ENCODE measurements around the gene PCSK4.

DNA sequence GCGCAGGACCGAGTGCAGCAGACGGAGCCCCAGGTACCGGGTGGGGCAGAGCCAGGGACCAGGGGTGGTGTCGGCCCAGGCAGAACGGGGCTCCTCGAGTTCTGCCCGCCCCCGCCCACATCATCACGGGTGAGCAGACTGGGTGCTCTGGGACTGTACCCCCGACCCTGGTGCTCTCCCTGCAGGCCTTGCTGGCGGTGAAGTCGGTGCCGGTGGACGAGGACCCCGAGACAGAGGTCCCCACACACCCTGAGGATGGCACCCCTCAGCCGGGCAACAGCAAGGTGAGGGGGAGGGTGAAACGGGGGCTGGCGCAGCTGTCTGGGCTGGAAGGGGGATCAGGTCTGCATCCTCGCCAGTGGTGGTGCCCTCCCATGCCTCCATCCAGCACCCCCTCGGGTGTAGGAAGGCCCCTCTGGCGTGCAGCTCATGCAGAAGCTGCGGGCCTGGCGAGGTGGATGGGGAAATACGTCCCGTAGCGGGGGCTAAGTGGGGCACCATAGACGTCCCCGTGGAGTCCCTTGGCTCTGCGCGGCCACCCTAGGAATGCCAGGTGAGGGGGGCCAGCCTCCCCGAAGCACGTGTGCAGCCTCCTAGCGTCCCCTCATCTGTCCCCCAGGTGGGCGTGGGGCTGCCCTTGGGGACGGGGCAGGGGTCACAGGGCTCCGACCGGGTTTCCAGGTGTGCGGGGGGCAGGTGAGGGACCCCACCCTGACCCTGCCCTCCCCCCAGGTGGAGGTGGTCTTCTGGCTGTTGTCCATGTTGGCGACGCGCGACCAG lies 33.8 kb downstream of the PCSK4 start:
- TF ChIP-seq, protein P1, sequence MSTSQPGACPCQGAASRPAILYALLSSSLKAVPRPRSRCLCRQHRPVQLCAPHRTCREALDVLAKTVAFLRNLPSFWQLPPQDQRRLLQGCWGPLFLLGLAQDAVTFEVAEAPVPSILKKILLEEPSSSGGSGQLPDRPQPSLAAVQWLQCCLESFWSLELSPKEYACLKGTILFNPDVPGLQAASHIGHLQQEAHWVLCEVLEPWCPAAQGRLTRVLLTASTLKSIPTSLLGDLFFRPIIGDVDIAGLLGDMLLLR (CRISPR knock-in tag; IDR thresholded peaks at IDR 0.05), result no peak
- TF ChIP-seq IRX3 (CRISPR knock-in tag; IDR thresholded peaks at IDR 0.05; ENCODE audit: borderline replicate concordance, low read depth) (no peak), ZNF3 (CRISPR knock-in tag; IDR thresholded peaks at IDR 0.05) (no peak)
- TF ChIP-seq, protein P2, sequence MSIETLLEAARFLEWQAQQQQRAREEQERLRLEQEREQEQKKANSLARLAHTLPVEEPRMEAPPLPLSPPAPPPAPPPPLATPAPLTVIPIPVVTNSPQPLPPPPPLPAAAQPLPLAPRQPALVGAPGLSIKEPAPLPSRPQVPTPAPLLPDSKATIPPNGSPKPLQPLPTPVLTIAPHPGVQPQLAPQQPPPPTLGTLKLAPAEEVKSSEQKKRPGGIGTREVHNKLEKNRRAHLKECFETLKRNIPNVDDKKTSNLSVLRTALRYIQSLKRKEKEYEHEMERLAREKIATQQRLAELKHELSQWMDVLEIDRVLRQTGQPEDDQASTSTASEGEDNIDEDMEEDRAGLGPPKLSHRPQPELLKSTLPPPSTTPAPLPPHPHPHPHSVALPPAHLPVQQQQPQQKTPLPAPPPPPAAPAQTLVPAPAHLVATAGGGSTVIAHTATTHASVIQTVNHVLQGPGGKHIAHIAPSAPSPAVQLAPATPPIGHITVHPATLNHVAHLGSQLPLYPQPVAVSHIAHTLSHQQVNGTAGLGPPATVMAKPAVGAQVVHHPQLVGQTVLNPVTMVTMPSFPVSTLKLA (IDR thresholded peaks at IDR 0.05), result no peak

All from HepG2 (cell line).